HCT116 (cell line): Measurements from ENCODE around the gene FAR2. TPM values are rescaled to one million over a fixed set of nuclear protein-coding genes. Genes with fewer than 3 reads are reported as not detected.

Source experiments
- ATAC-seq: fragments of 200-7000 bp; cut with Tn5 transposase; 2 replicates; pipeline ENCODE4 v1.9.1; 2020; ENCODE audit warnings: mild to moderate bottlenecking, moderate library complexity
- BruUV-seq: library from RNA; stranded (reverse); fragments of 400-500 nt; replicated peaks from 2 replicates; lab custom pipeline; 2021; lab: Mats Ljungman, UMichigan
- CTCF ChIA-PET: fragments of 300-600 bp; sonication (Branson Sonifier 250); formaldehyde crosslinking; loops from one replicate; lab custom pipeline; 2021; ENCODE audit warnings: antibody characterized with exemption; lab: Charles Lee
- POLR2A ChIA-PET: fragments of 300-600, 350-600 bp; sonication (Branson Sonifier 250); formaldehyde crosslinking; loops from one replicate; lab custom pipeline; 2021; ENCODE audit warnings: antibody characterized with exemption; lab: Charles Lee
- RAD21 ChIA-PET, 2 experiments: fragments of 300-600 bp; sonication (Branson Sonifier 250); formaldehyde crosslinking; loops; one replicate each; lab custom pipeline; 2023; ENCODE audit warnings: low total read pairs in 2 of 2; ENCODE audit not compliant: uncharacterized antibody in 2 of 2, unreplicated experiment in 2 of 2, low non-redundant PET in 1 of 2; lab: Charles Lee
- DNase-seq: peaks from one replicate; pipeline ENCODE4 v3.0.0-alpha.2; 2010; ENCODE audit warnings: low read depth, low spot score
- H2AFZ ChIP-seq: fragments of 200-600 bp; shearing (Covaris generic), sonication (generic); 2 replicates; pipeline ENCODE4 v1.6.1; 2017; ENCODE audit warnings: low read depth, mixed run types, mixed read lengths, antibody characterized with exemption, low read length; ENCODE audit not compliant: poor library complexity, severe bottlenecking
- H3K27ac ChIP-seq: 2 replicates; pipeline ENCODE4 v1.5.1; 2012; ENCODE audit warnings: low read depth, low read length
- H3K27me3 ChIP-seq: fragments of 200-600 bp; sonication (generic); 2 replicates; pipeline ENCODE4 v1.6.1; 2016; ENCODE audit warnings: mixed run types, low read length, mixed read lengths; ENCODE audit not compliant: insufficient read depth
- H3K36me3 ChIP-seq, 2 experiments: fragments of 200-500 bp in 1 of 2; fragments of 200-600 bp in 1 of 2; sonication (Bioruptor generic) in 1 of 2; sonication (generic) in 1 of 2; 2 replicates each; pipeline versions ENCODE4 v1.5.1 to v1.6.1; 2014 to 2016; ENCODE audit warnings: low read length in 2 of 2, inconsistent platforms in 1 of 2, mixed read lengths in 1 of 2, mixed run types in 1 of 2; ENCODE audit not compliant: insufficient read depth in 2 of 2, control insufficient read depth in 1 of 2
- H3K4me1 ChIP-seq, 2 experiments: fragments of 200-600 bp in 1 of 2; sonication (generic) in 1 of 2; 2 replicates each; pipeline versions ENCODE4 v1.5.1 to v1.6.1; 2012 to 2017; ENCODE audit warnings: low read length in 2 of 2, inconsistent platforms in 1 of 2, mild to moderate bottlenecking in 1 of 2, mixed read lengths in 1 of 2, mixed run types in 1 of 2, moderate library complexity in 1 of 2; ENCODE audit not compliant: insufficient read depth in 2 of 2, control insufficient read depth in 1 of 2
- H3K4me2 ChIP-seq: fragments of 200-600 bp; sonication (generic); 2 replicates; pipeline ENCODE4 v1.6.1; 2017; ENCODE audit warnings: mixed run types, low read length, mixed read lengths
- H3K4me3 ChIP-seq, 2 experiments: fragments of 200-600 bp in 1 of 2; sonication (generic) in 1 of 2; replicated peaks in 1 of 2; 2 replicates each; pipeline ENCODE4 v1.5.1; 2011 to 2016; ENCODE audit warnings: low read length in 2 of 2, control low read depth in 1 of 2, low read depth in 1 of 2, mild to moderate bottlenecking in 1 of 2, mixed read lengths in 1 of 2, mixed run types in 1 of 2
- H3K79me2 ChIP-seq: fragments of 200-600 bp; sonication (generic); 2 replicates; pipeline ENCODE4 v1.6.1; 2017; ENCODE audit warnings: mild to moderate bottlenecking, mixed run types, low read length, moderate library complexity, mixed read lengths; ENCODE audit not compliant: insufficient read depth
- H3K9ac ChIP-seq: fragments of 200-600 bp; sonication (generic); 2 replicates; pipeline ENCODE4 v1.6.1; 2016; ENCODE audit warnings: low read length, mixed read lengths
- H3K9me2 ChIP-seq: fragments of 200-600 bp; sonication (generic), shearing (Covaris generic); 2 replicates; pipeline ENCODE4 v1.6.1; 2017; ENCODE audit warnings: mixed run types, mild to moderate bottlenecking, moderate library complexity; ENCODE audit not compliant: insufficient read depth
- H3K9me3 ChIP-seq, 2 experiments: fragments of 200-500 bp in 1 of 2; fragments of 200-600 bp in 1 of 2; sonication (Bioruptor generic) in 1 of 2; sonication (generic) in 1 of 2; 2 replicates each; pipeline ENCODE4 v1.6.1; 2014 to 2017; ENCODE audit warnings: low read length in 2 of 2, mixed read lengths in 2 of 2, inconsistent platforms in 1 of 2, low read depth in 1 of 2, mild to moderate bottlenecking in 1 of 2, mixed run types in 1 of 2, moderate library complexity in 1 of 2; ENCODE audit not compliant: control insufficient read depth in 1 of 2, insufficient read depth in 1 of 2
- H4K20me1 ChIP-seq: fragments of 200-600 bp; sonication (generic), shearing (Covaris generic); 2 replicates; pipeline ENCODE4 v1.6.1; 2017; ENCODE audit warnings: mixed run types, mild to moderate bottlenecking, moderate library complexity; ENCODE audit not compliant: insufficient read depth
- ATF3 ChIP-seq: IDR thresholded peaks from 2 replicates; pipeline ENCODE4 v1.6.1; 2012
- CBX3 ChIP-seq: IDR thresholded peaks from 2 replicates; pipeline ENCODE4 v1.6.1; 2012; ENCODE audit warnings: low read depth
- CTCF ChIP-seq, 3 experiments: fragments of 200-600 bp in 1 of 3; sonication (generic) in 1 of 3; IDR thresholded peaks in 2 of 3; conservative IDR thresholded peaks in 1 of 3; 2 replicates each; pipeline ENCODE4 v1.5.1; 2012 to 2017; ENCODE audit warnings: low read depth in 2 of 3, low read length in 2 of 3, antibody characterized with exemption in 1 of 3, borderline replicate concordance in 1 of 3, control low read depth in 1 of 3, mild to moderate bottlenecking in 1 of 3, mixed read lengths in 1 of 3, mixed run types in 1 of 3, moderate library complexity in 1 of 3; ENCODE audit not compliant: insufficient read depth in 1 of 3
- EGR1 ChIP-seq: IDR thresholded peaks from 2 replicates; pipeline ENCODE4 v1.6.1; 2012; ENCODE audit warnings: low read depth
- ELF1 ChIP-seq: IDR thresholded peaks from 2 replicates; pipeline ENCODE4 v1.6.1; 2012; ENCODE audit warnings: low read depth, borderline replicate concordance
- EZH2 ChIP-seq: fragments of 200-600 bp; sonication (generic); IDR thresholded peaks from 2 replicates; pipeline ENCODE4 v1.6.1; 2017; ENCODE audit warnings: antibody characterized with exemption, mixed run types
- FOSL1 ChIP-seq: IDR thresholded peaks from 2 replicates; pipeline ENCODE4 v1.6.1; 2012; ENCODE audit warnings: low read depth
- POLR2AphosphoS5 ChIP-seq: IDR thresholded peaks from 2 replicates; pipeline ENCODE4 v1.6.1; 2011; ENCODE audit warnings: mild to moderate bottlenecking, low read depth, low read length, moderate library complexity
- RAD21 ChIP-seq: IDR thresholded peaks from 2 replicates; pipeline ENCODE4 v1.6.1; 2012; ENCODE audit warnings: low read depth, mild to moderate bottlenecking
- SRF ChIP-seq: IDR thresholded peaks from 2 replicates; pipeline ENCODE4 v1.6.1; 2012; ENCODE audit warnings: low read depth
- TCF7L2 ChIP-seq: IDR thresholded peaks from 2 replicates; pipeline ENCODE4 v1.7.0; 2011; ENCODE audit warnings: borderline replicate concordance, inconsistent platforms; ENCODE audit not compliant: insufficient read depth, insufficient read length; ENCODE audit errors: extremely low read depth
- ZBTB33 ChIP-seq: IDR thresholded peaks from 2 replicates; pipeline ENCODE4 v1.6.1; 2011; ENCODE audit warnings: mild to moderate bottlenecking, low read length, moderate library complexity; ENCODE audit not compliant: insufficient replicate concordance; ENCODE audit errors: extremely low read depth
- intact Hi-C: fragments of 100-400 bp; cut with micrococcal nuclease; formaldehyde crosslinking; loops from 2 replicates; pipeline ENCODE4 v1.10.0; 2022
- total RNA-seq: library from RNA; stranded (reverse); gene quantifications from one replicate; pipeline ENCODE4 v1.2.1, GENCODE V29; 2021; ENCODE audit not compliant: unreplicated experiment

The FAR2 gene
- total RNA-seq, 1 experiment from 2014 or later: 9.7 TPM

GRCh38 chr12:29249930-29250329, 100.9 kb downstream of the FAR2 start:
- Histone ChIP-seq H4K20me1 (no peaks in the 10 kb centered on the region), H3K79me2 (no peaks in the 10 kb centered on the region), H3K4me3 (no peak overlapping the region), H3K36me3 (no peaks in the 10 kb centered on the region), H2AFZ (no peak overlapping the region), H3K27ac (no peak overlapping the region), H3K9me3 (no peaks in the 10 kb centered on the region), H3K9me2 (no peaks in the 10 kb centered on the region), H3K4me2 (no peak overlapping the region), H3K4me1 (no peaks in the 10 kb centered on the region), H3K9ac (no peak overlapping the region), H3K27me3 (no peaks in the 10 kb centered on the region)
- TF ChIP-seq EGR1 (no peak), SRF (no peak), CBX3 (no peak), CTCF (IDR thresholded peaks at IDR 0.05 in 2 of 3, conservative IDR thresholded peaks at IDR 0.05 in 1 of 3; ENCODE audit: borderline replicate concordance in 1 of 3, insufficient read depth in 1 of 3, low read depth in 2 of 3, low read length in 2 of 3) (no peak), ATF3 (no peak)
- intact Hi-C loops: no loop called here
- POLR2A ChIA-PET: no interaction called here
- no peak for ATAC-seq
- no peak for DNase-seq
- CTCF ChIA-PET: no interaction called here
- RAD21 ChIA-PET: no interaction called here
- BruUV-seq: no TSS peak

- Histone ChIP-seq H3K36me3 (no peaks in the 10 kb centered on the region), H3K9me2 (no peaks in the 10 kb centered on the region), H3K79me2 (no peaks in the 10 kb centered on the region), H4K20me1 (no peaks in the 10 kb centered on the region), H3K4me3 (no peak overlapping the region), H3K9me3 (no peaks in the 10 kb centered on the region), H3K4me1 (no peaks in the 10 kb centered on the region), H3K4me2 (no peak overlapping the region), H3K27me3 (no peaks in the 10 kb centered on the region), H3K9ac (no peak overlapping the region), H3K27ac (no peak overlapping the region), H2AFZ (no peak overlapping the region)
- POLR2A ChIA-PET: no interaction called here
- no peak for DNase-seq
- CTCF ChIA-PET: no interaction called here
- BruUV-seq: no TSS peak
- no peak for ATAC-seq
- intact Hi-C loops: no loop called here
- RAD21 ChIA-PET: no interaction called here
- TF ChIP-seq EGR1: no peak
- TF ChIP-seq CTCF (IDR thresholded peaks at IDR 0.05 in 2 of 3, conservative IDR thresholded peaks at IDR 0.05 in 1 of 3; ENCODE audit: borderline replicate concordance in 1 of 3, insufficient read depth in 1 of 3, low read depth in 2 of 3, low read length in 2 of 3): no peak
- no peak for TF ChIP-seq CBX3
- TF ChIP-seq TCF7L2: no peak
- no peak for TF ChIP-seq ELF1
- TF ChIP-seq EZH2: no peak
- no peak for TF ChIP-seq FOSL1
- TF ChIP-seq RAD21: no peak
- TF ChIP-seq ZBTB33: no peak
- no peak for TF ChIP-seq POLR2AphosphoS5
Observed at GRCh38 chr12:29253906-29254625, 105.0 kb downstream of the FAR2 start.
